Stimulated activated CD8-positive, alpha-beta memory T cell treated with anti-CD3 and anti-CD28 coated beads, Interleukin-15, amount 100 ng/mL, for 4 hours (primary cell): ENCODE measurements around the gene GLDC.
"Not testable (repeated sequence)": the region's sequence is repeated elsewhere in the genome, so short reads cannot be mapped to it uniquely, and the experiment has no call there.

Experiments used
- DNase-seq, 2 donors: peaks; one replicate each; pipeline ENCODE4 v3.0.0-alpha.2; 2020; ENCODE audit warnings: low read depth in 2 of 2

The GLDC gene

GRCh38 chr9:6664204-6664680 lies 18.7 kb upstream of the GLDC start:
- DNase-seq = no peak

- no peak for DNase-seq
These were observed 15.0 kb upstream of the GLDC start for GRCh38 chr9:6660512-6660911.

GRCh38 chr9:6658628-6659353 lies 13.3 kb upstream of the GLDC start:
- no peak for DNase-seq

- DNase-seq = no peak
These were observed 11.2 kb upstream of the GLDC start for GRCh38 chr9:6656614-6657300.

- no peak for DNase-seq
These were observed 9.5 kb upstream of the GLDC start for GRCh38 chr9:6655036-6655435.

- no peak for DNase-seq
These were observed 736 bp upstream of the GLDC start for GRCh38 chr9:6646293-6646636.

- not testable (repeated sequence) for DNase-seq
These were observed 499 bp downstream of the GLDC start for GRCh38 chr9:6645105-6645354.

- DNase-seq = no peak
These were observed 1.0 kb downstream of the GLDC start for GRCh38 chr9:6644346-6645104.

- no peak for DNase-seq
These were observed 3.6 kb downstream of the GLDC start for GRCh38 chr9:6641961-6642360.

GRCh38 chr9:6641561-6641960 lies 4.0 kb downstream of the GLDC start:
- DNase-seq = no peak

- no peak for DNase-seq
These were observed 4.5 kb downstream of the GLDC start for GRCh38 chr9:6641056-6641455.

- no peak for DNase-seq
These were observed 5.1 kb downstream of the GLDC start for GRCh38 chr9:6640268-6641051.

GRCh38 chr9:6639622-6640021 lies 5.9 kb downstream of the GLDC start:
- no peak for DNase-seq

GRCh38 chr9:6634444-6634843 lies 11.1 kb downstream of the GLDC start:
- no peak for DNase-seq

- no peak for DNase-seq
These were observed 12.2 kb downstream of the GLDC start for GRCh38 chr9:6633378-6633777.

GRCh38 chr9:6632516-6633183 lies 12.9 kb downstream of the GLDC start:
- DNase-seq = no peak

GRCh38 chr9:6631207-6631512 lies 14.4 kb downstream of the GLDC start:
- no peak for DNase-seq

- no peak for DNase-seq
These were observed 14.9 kb downstream of the GLDC start for GRCh38 chr9:6630502-6631206.

- DNase-seq = no peak
These were observed 16.8 kb downstream of the GLDC start for GRCh38 chr9:6628704-6629103.

GRCh38 chr9:6625363-6625762 lies 20.2 kb downstream of the GLDC start:
- no peak for DNase-seq

- DNase-seq = not testable (repeated sequence)
These were observed 22.7 kb downstream of the GLDC start for GRCh38 chr9:6622784-6623183.
